ENCODE data around the gene MICAL2.

- no peak for TF ChIP-seq ZNF70 (CRISPR knock-in tag; IDR thresholded peaks at IDR 0.05)
- no peak for TF ChIP-seq TCF4 (CRISPR knock-in tag; IDR thresholded peaks at IDR 0.05; ENCODE audit: borderline replicate concordance)
- no peak for TF ChIP-seq SNAI2 (CRISPR knock-in tag; IDR thresholded peaks at IDR 0.05)
- TF ChIP-seq ZC3H10 (CRISPR knock-in tag; IDR thresholded peaks at IDR 0.05): no peak
- no peak for TF ChIP-seq OSR1 (CRISPR knock-in tag; IDR thresholded peaks at IDR 0.05)
- TF ChIP-seq ZNF8 (CRISPR knock-in tag; IDR thresholded peaks at IDR 0.05): no peak
- no peak for TF ChIP-seq PATZ1 (CRISPR knock-in tag; IDR thresholded peaks at IDR 0.05; ENCODE audit: borderline replicate concordance)
- TF ChIP-seq CSDC2 (CRISPR knock-in tag; IDR thresholded peaks at IDR 0.05): no peak
These were observed 27.0 kb upstream of the MICAL2 start for GRCh38 chr11:12083380-12083779.
